Erythroblast (primary cell): ENCODE results near the gene MYO18B.
"Not testable (repeated sequence)": the region's sequence is repeated elsewhere in the genome, so short reads cannot be mapped to it uniquely, and the experiment has no call there.

Source experiments
- DNase-seq, 2 experiments: peaks; one replicate each; lab custom pipeline; 2025; lab: John Stamatoyannopoulos, UW
- GATA1 ChIP-seq: IDR thresholded peaks from 2 replicates; pipeline ENCODE4 v1.6.1; 2011; ENCODE audit warnings: low read depth, mild to moderate bottlenecking, control low read depth, low read length, moderate library complexity
- POLR2A ChIP-seq: IDR thresholded peaks from 2 replicates; pipeline ENCODE4 v1.6.1; 2011; ENCODE audit warnings: mild to moderate bottlenecking, low read length

Gene MYO18B

DNA sequence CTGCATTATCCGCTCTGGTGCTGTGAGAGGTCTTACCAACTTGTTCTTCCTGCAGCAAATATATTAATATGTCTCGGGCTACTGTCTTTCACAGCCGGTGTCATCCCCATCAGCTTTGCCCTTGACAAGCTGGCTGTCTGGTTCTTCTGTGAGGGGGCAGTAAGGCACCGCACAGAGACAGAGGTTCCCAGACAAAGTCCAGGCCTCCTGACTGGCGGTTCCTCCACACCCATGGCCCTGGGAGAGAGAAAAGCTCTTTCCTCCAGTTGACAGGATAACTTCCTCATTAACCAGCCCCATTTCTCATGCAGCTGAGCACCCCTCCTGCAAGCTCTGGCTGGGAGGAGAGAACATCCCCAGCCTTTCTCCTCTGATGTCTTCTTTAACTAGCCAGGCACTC is 214.8 kb downstream of the MYO18B start:
- TF ChIP-seq GATA1: no peak
- DNase-seq: no peak

DNA sequence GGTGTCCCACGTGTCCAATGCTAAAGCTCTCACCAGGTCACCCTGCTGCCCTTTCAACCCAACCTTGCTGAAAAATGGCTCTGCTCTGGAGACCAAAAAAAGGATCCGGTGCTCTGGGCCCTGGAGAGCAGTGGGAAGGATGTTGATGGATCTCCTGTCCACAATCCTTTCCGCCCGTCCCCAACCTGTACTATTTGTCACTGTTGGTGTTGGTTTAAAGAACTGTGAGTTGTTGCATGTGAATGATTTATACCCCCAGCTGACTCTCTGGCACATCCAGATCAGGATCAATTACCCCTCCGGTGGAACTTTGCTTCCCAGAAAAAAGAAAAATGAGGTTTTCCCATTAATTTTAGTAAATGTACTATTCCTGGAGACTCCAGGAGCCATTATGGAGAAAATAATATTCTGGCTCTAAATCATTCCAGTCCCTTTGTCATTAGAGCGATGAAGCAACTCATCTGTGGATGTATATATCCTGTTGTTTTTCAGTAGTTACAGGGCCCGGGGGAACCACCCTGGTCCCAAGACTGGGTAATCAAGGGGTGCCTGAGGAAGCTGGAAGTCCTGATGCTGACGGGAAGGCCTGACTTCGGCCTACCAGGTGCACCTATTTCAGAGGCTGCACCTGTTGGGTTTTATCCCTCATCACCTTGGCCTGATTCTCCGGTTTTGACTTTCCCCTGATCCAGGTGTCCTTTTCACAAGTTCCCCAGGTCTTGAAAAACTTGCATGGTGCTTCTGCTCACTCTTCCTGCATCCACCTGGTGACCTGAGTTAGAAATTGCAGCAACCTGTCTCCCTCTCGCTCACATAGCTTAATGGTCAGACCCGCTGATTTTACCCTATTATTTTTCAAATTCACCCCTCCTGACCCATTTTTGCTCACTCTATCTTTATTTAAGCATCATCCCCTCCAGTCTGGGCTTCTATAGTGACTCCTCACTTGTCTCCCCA is 218.1 kb downstream of the MYO18B start:
- TF ChIP-seq POLR2A: no peak
- TF ChIP-seq GATA1: no peak
- DNase-seq: no peak

DNA sequence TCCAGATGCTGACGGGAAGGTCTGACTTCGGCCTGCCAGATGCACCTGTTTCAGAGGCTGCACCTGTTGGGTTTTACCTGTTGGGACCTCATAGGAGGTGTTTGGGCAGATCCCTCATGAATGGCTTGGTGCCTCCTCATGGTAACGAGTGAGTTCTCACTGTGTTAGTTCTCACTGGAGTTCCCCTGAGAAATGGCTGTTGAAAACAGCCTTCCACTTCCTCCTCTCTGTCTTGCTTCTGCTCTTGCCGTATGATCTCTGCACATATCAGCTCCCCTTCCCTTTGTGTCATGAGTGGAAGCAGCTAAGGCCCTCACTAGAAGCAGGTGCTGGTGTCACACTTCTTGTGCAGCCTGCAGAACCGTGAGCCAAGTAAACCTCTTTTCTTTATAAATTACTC is 219.7 kb downstream of the MYO18B start:
- TF ChIP-seq GATA1 (no peak), POLR2A (no peak)
- DNase-seq: no peak

- DNase-seq: no peak
- TF ChIP-seq GATA1 (no peak), POLR2A (no peak)
Measured at GRCh38 chr22:25962711-25963110, 220.7 kb downstream of the MYO18B start.

DNA sequence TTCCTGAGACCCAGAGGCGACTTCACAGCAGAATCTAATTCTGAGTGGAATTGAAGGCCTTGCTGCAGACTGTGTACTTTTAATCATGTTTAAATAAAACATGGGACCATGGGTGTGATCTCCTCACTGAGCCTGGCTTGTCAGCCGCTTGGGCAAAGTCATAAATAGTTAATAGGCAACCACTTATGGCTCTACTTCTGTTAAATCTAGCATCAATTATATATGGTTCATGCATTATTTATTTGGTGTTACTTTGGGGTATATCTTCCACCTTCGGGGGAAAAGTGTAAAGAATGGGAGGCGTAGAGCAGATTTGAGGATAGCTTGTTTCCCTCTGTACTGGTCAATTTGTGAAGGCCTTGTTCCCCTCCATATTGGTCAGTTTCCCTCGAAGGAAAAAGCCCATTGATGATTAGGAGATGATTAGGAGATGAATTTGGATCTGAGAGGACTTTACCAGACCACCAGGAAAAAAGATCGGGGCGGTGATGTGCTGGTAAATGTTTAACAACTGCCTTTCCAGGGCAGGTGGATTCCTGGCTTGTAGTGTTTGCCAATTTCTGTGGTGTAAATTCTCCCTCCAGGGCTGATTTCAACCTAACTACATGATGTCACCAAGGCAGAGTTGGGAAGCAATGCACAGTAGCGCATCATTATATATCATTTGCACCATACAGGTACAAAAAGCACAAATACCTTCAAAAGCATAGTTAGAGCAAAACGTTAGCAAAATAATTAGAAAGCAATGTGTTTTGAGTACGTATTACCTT is 223.2 kb downstream of the MYO18B start:
- DNase-seq: no peak
- TF ChIP-seq POLR2A (no peak), GATA1 (no peak)

GRCh38 chr22:25966448-25966913 is 224.5 kb downstream of the MYO18B start:
- TF ChIP-seq POLR2A (no peak), GATA1 (no peak)
- no peak for DNase-seq

DNA sequence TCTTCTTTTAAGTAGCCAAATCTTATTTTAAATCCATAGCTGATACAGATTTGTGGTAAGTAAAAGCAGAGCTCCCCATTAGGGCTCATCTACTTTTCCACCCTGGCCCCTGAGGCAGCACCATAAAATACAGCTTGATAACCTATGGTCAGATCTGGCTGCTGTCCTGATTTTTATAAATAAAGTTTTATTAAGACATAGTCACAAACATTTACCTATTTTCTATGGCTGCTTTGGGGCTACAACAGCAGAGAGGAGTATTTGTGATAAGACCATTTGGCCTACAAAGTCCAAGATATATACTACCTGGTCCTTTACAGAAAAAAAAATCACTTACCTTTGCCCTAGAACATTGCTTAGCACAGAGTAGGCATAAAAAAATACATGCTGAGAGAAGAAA is 227.3 kb downstream of the MYO18B start:
- DNase-seq: no peak

DNA sequence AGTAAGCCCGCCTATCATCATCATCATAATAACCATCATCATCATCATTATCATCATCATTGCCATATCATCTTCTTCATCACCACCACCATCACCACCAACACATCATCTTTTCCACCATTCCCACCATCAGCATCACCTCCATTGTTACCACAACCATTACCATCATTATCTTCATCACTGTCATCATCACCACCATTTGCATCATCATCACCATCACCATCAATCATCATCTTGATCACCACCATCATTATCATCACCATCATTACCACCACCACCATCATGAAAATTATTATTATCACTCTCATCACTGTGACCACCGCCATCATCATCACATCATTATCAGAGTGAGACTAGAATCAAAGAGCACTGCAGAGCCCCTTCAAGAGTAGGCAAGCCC is 227.9 kb downstream of the MYO18B start:
- no peak for DNase-seq
- no peak for TF ChIP-seq GATA1

More for the DNA sequence above, 227.3 kb downstream of the MYO18B start:
- TF ChIP-seq GATA1: no peak
- no peak for TF ChIP-seq POLR2A

- no peak for DNase-seq
- TF ChIP-seq GATA1 (no peak), POLR2A (no peak)
Measured at GRCh38 chr22:25970374-25970911, 228.5 kb downstream of the MYO18B start.

- DNase-seq: no peak
Measured at GRCh38 chr22:25970999-25971811, 229.2 kb downstream of the MYO18B start.

GRCh38 chr22:25972397-25972796 is 230.4 kb downstream of the MYO18B start:
- TF ChIP-seq GATA1 (no peak), POLR2A (no peak)

More at GRCh38 chr22:25970999-25971811, 229.2 kb downstream of the MYO18B start:
- TF ChIP-seq GATA1 (no peak), POLR2A (no peak)

GRCh38 chr22:25976356-25976755 is 234.4 kb downstream of the MYO18B start:
- no peak for TF ChIP-seq GATA1
- TF ChIP-seq POLR2A: no peak
- no peak for DNase-seq

More at GRCh38 chr22:25972397-25972796, 230.4 kb downstream of the MYO18B start:
- DNase-seq: no peak

GRCh38 chr22:25979968-25980367 is 238.0 kb downstream of the MYO18B start:
- no peak for DNase-seq
- no peak for TF ChIP-seq GATA1
- no peak for TF ChIP-seq POLR2A

- not testable (repeated sequence) for DNase-seq
Measured at GRCh38 chr22:25984911-25985310, 242.9 kb downstream of the MYO18B start.
